GM19397 (cell line): ENCODE measurements around the gene ST13.
"Not testable (repeated sequence)": the region's sequence is repeated elsewhere in the genome, so short reads cannot be mapped to it uniquely, and the experiment has no call there.

Source experiments
- ATAC-seq: cut with Tn5 transposase; IDR thresholded peaks from one replicate; pipeline ENCODE4 v1.9.1; 2021; ENCODE audit warnings: mild to moderate bottlenecking, moderate library complexity; ENCODE audit not compliant: unreplicated experiment

Gene ST13

DNA sequence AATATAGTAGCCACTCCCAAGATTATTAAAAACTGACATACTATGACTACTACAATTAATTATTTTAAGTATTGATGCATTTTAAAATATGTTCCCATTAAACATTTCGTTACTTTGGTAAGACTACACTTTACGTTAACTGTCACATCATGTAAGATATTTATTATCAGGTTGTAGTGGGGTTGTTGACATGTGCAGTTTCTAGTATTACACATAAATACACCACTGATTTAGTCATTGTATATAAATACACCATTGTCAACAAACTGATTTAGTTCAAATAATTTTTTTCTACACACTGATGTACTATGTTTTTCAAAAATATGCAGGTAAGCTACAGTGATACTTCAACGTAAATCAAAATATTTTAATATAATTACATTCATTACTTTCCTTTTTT, 11.5 kb downstream of the ST13 start:
- ATAC-seq: no peak

DNA sequence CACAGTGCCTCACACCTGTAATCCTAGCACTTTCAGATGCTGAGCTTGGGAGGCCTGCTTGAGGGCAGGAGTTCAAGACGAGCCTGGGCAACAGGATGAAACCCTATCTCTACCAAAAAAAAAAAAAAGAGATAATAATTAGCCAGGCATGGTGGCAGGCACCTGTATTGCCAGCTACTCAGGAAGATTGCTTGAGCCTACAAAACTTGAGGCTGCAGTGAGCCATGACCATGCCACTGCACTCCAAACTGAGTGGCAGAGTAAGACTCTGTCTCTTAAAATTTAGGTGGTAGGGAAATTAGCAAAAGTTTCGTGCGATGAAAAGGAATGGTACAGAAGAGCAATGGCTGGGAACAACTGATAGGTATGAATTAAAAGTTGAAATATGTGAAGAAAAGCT, 18.0 kb downstream of the ST13 start:
- ATAC-seq: no peak

DNA sequence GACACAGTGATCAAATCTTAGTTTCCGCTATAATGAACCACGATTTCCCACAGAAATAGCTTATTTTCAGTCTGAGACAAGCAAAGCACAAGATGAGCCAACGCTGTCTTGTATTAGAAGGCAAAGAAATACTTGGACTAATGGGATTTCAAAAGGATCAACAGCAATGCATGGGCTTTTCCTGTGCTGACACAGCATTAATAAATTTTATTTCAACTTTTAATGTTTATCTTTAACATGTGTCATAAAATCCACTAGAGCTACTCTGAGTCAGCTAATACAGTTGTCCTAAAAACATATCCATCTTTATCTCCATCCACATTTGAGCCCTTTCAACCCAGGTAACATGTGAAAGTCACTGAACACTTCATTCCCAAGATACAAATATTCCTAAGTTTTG, 21.8 kb downstream of the ST13 start:
- no peak for ATAC-seq

DNA sequence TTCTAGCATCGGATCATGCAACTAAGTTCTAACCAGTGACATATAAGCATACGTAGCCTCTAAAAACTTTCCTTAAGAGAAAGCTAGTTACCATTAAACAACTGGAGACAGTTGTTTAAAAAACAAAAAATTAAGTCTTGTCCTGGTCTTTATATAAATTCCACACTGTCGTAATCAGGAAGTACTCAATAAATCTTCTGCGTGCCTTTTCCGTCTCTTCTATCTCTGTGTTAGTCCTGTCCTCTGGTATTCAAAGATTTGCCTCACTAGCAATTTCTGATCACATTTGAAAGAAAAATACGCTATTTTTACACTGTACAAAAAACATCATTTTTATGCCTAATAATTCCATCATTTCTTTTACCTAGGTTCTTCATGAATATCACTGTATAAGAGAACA, 27.3 kb downstream of the ST13 start:
- no peak for ATAC-seq

DNA sequence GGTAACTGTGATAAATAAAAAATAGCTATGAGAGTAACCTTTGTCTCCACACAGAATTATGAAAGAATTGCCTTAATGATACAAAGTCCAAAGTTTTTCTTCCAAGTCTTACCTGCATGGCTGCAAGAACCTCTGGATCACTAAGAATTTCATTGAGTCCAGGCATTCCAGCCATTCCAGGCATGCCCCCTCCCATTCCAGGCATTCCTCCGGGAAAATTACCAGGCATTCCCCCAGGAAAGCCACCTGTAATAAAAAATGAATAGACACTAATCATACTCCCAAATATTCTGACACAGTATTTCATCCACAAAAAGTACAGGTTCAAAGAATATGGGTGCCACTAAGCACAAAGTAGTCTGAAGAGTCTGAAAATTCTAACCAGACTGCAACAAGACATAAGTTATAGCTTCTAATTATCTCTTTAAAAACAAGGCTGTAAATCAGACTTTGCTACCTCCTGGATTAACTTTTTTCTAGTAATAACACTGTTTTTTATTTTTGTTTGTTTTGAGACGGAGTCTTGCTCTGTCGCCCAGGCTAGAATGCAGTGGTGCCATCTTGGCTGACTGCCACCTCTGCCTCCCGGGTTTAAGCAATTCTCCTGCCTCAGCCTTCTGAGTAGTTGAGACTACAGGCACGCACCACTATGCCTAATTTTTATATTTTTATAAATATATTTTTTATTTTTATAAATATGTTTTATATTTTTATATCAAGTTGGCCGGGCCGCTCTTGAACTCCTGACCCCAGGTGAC, 29.3 kb downstream of the ST13 start:
- ATAC-seq: no peak

DNA sequence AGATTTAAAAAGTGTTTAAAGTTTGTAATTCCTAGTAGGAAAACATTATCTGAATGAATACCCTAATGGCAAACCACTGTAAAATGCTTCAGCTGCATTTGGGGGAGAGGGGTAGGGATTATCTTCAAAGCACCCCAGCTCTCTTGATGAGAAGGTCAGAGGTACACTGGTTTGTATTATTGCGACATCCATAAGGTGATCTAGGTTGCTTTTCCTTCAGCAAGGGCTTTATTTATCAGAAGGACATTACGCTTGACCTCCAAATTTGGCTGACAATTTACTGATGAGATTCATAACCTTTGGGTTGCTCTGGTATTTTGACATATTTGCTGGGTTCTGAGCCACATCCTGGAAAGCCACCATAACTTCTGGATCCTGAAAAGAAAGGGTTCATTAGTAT, 30.1 kb downstream of the ST13 start:
- not testable (repeated sequence) for ATAC-seq

DNA sequence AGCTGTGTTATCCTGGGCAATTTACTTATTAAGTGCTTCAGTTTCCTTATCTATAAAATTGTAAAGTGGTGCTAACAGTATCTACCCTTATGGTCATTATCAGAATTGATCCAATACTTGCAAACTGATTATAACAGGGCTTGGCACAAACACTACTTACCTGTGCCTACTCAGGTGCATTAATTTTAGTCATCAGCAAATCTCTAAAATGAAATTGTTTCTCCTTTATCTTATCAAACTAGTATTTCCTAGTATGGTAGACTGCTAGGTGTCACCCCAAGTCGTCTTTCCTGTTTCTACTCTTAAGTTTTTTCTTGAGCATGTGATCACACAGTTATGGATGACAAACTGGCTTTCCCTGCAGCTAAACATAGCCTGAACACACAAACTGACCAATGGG, 33.0 kb downstream of the ST13 start:
- ATAC-seq: no peak

DNA sequence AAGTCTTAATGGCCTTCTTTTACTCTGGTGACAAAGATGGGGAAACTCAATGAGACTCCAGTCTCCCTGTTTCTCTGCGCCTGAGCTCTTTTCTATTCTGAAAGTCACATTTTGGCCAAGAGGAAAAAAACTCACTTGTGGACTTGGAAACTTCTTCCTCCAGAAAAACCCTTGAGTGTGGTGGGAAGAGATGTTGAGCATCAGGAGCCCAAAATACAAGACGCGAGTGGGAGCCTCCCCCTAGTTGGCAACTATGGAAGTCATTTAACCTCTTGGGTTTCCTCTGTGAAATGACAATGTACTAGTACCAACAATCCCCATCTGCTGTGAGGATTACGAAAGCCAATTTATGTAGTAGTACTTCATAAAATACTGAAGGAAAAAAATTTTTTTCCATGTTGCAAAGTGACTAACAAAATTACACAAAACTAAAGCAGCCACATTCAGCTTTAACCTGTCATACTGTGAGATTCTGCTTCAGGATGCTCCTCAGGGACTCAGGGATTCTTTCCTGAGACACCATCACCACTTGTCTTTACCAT, 36.8 kb downstream of the ST13 start:
- no peak for ATAC-seq

DNA sequence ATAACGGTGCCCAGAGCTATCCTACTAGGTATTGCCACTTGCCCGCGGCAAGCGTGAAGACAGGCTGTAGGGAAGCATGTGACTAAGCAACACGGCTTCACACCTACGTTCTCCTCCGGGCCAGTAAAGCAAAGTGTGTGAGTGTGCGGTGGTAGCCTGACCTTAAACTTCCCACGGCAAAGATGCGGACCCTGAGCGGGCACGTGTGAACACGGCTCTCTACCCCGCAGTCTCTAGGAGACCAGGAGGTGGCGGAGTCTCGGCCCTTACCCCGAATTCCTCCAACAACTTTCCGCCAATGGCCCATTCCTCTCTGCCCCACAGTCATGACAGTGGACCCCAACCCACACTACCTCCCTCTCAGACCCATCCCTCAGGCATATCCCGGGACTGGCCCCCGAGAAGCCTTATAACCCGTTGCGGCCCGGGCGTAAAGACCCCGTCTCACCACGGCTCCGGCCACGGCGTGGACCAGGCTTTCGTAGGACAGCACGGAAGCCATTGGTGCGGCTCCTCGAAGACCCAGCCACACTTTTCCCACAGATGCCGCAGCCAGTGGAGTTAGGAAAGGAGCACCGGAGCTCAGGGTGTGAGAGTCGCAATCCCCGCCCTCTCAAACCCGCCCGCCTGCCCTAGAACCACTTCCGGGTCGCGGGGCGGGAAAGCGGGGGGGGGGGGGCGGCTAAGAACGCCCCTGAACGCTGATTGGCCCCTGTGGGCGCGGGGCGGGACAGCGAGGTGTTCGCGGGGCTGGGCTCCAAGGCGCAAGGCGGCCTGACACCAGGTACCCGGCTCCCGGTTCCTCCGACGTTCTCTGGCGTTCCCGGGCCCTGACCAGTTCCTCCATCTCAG, 37.5 kb downstream of the ST13 start, which contains the start of gene SLC25A17:
Gene SLC25A17 (minus strand): TSS at position 600 of the 852 bp plus-strand sequence. CDS start 98 bp downstream, at position 502.
- peak; percentile 64 for ATAC-seq

DNA sequence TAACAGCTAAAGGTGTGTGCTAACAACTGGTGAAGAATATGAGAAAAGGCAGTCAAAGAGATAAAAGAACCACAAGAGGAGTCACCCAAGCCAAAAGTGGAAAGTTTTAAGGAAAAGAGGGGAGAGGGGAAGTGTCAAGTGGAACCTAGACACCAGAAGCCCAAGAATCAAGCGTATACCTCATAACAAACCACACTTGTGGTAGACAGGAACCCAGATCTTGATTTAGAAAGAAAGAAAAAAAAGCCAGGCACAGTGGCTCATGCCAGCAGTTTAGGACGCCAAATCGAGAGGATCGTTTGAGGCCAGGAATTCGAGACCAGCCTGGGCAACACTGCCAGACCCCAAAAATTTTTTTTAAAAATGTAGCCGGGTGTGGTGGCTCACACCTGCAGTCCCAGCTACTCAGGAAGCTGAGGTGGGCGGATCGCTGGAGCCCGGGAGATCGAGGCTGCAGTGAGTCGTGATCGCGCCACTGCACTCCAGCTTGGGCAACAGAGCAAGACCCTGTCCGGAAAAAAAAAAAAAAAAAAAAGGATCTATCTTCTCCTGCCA, 38.2 kb downstream of the ST13 start:
- no peak for ATAC-seq

DNA sequence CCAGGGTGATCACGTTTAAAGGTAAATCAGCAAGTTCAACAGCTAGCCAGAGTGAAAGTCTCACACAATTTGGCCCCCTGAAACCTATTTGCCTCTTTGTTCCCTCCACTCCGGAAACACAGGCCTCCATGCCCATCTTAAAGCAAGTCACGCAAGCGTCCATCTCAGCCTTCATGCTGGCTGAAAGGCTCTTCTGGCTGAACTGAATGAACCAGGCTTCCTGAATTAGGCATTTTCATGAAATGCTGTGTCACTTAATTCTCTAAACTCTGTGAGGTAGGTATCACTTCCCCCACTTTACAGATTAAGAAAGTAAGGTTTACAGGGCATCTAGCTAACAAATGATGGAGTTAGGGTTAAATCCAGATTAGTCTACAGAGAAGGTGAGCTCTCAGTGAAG, 38.7 kb downstream of the ST13 start:
- ATAC-seq: no peak

DNA sequence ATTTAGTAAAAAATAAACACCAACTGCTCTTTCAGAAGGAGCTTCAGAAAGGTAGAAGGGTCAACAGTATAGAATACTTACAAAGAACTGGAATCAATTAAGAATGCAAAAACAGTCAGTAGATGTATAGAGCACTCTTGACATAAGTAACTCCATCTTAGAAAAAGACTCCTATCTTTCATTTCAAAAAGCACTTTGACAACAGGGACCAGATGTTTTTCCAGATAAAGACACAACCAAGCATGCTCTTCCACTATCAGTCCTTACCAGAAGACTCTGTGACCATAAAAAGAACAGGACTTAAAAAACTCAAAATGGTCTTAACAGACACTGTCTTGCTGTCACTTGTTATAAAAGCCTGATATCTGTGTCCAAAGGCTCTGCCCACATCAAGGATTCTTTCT, 42.5 kb downstream of the ST13 start:
- no peak for ATAC-seq

DNA sequence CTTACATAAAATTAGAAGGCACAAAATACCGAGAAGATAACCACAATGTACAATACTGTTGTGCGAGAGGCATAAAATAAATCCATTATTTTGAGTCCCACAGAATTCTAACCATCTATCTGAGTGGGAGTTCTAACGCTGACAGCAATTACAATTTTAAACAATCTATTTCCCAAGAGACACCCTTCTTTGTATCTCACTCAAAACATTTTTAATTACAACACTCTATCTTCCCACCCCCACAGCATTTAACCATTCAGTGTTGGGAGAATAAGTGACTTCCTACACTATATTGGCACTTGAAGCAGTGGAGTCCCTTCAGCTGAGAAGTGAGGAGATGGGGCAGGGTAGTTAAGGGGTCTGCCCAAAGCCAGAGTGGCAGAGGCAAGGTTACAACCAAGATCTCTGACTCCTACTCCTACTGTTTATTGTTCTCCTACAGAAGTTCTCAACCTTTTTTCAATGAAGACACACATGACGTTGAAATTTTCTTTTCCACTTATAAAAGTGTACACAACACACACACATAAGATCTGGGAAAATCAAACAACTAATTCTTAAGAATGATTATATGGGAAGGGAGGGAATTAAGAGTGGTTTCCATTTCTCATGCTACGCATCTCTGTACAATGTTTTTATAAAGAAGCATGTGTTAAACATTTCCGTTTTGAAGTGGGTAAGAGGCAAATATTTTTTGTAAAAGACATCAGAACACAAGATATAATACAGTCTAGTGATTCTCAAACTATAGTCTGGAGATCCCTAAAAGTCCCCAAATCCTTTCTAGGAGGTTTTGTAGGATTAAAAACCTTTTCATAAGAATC, 48.2 kb downstream of the ST13 start:
- no peak for ATAC-seq

DNA sequence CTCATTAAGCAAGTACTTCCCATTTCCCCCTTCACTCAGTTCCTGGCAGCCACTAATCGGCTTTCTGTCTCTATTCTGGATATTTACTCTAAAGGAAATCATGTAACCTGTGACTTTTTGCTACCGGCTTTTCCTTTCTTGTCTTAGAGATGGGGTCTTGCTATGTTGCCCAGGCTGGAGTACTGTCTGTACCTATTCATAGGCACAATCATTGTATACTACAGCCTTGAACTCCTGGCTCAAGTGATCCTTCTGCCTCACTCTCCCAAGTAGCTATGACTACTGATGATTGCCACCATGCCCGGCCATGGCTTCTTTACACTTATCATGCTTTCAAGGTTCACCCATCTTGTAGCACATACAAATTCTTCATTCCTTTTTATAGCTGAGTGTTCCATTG, 49.7 kb downstream of the ST13 start:
- no peak for ATAC-seq

DNA sequence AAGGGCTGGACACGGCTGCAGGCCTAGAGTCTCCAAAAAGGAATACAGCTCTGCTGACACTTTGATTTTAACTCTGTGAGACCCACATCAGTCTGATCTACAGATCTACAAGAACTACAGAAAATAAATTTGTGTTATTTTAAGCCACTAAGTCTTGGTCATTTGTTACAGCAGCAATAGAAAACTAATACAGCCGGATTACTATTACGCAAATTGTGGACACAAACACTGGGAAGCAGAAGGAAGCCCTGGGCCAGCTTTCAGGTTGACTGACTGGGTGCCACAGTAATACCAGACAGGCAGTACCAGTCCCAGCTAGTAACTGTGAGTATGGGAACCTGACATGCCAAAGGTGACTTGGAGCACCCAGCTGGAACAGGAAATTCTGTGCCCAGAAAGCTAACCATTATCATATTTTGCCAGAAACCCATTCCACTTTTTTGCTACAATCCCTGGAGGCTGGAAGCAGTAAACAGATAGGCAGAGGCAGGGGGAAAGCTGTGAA, 50.7 kb downstream of the ST13 start:
- no peak for ATAC-seq

DNA sequence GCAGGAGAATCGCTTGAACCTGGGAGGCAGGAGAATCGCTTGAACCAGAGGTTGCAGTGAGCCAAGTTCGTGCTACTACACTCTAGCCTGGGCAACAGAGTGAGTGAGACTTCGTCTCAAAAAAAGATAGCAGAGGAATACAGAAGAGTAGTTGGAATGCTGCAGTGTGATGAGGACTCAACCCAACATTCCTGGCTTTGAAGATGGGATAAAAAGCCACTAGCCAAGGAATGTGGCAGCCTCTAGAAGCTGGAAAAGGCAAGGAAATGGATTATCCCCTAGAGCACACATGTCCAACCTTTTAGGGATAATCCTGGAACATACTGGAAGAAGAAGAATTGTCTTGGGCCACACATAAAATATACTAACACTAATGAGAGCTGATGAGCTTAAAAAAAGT, 51.2 kb downstream of the ST13 start:
- no peak for ATAC-seq

DNA sequence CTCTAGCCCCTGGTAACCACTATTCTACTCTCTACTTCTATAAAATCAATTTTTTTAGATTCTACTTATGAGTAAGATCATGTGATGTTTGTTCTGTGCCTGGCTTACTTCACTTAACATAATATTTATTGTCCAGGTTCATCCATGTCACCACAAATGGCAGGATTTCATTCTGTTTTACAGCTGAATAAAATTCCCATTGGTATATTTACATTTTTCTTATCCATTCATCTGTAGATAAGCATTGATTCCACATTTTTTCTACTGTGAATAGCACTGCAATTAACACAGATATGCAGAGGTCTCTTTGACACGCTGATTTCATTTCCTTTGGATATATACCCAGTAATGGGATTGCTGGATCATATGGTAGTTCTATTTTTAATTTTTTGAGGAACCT, 53.1 kb downstream of the ST13 start:
- no peak for ATAC-seq

DNA sequence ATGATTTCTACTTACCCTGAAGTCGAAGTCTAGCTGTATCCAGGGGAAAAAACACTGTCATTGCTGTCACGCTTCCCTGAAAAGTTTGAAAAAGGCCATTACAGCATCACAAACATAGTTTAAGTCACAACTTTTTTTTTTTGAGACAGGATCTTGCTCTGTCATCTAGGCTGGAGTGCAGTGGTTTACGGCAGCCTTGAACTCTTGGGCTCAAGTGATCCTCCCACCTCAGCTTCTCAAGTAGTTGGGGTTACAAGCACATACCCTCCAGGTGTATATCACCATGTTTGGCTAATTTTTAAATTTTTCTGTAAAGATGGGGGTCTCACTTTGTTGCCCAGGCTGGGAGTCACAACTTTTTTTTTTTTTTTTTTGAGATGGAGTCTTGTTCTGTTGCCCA, 57.4 kb downstream of the ST13 start:
- ATAC-seq: no peak

DNA sequence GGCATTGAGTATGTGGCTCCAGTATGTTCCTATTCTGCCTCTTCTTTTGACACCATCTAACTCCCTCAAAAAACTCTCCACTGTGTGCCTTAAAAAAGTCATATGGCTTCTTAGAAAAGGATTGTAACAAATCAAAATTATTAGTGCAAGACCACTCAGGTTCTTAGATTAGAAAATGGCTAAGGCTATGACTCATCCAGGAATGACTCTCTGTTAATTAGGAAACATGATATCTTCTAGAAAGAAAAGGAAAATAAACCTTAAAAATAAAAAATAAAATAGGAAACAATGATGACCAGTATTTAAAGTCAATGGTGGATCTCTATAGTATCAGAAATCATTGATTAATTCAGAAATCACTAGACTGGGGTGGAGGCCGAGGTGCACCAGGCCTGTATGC, 59.0 kb downstream of the ST13 start:
- ATAC-seq: no peak

DNA sequence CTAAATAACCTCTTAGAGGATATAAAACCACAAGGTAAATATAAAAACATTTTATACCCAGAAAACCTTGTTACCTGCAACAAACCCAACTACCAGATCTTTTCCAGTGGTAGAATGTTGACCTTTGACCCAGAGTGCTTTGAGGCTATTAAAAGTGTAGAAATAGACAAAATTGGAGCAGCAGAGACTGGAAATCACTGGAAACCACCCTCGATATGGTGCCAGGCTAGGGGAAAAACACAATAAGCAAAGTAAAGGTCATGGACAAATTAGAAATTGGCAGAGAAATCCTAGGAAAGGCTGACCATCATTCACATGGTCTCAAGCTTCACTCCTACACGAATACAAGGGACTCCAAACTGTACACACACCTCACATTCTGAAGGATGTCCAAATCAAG, 64.0 kb downstream of the ST13 start:
- ATAC-seq: no peak

DNA sequence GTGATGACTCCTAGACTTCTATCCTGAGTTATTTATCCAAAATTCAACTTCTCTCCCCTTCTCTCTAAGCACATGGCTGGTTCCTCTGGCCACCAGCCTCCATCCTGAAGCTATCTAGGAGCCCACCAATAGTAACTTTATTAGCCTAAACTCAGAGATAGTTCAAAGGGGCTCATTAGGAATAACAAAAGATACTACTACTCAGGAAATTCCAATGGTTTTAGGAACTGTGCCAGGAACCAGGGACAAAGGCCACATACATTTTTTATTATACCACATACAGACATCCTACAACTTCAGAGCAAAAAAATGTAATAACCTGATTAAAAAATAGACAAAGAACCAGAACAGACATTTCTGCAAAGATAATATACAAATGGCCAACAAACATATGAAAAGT, 65.2 kb downstream of the ST13 start:
- no peak for ATAC-seq
